ENCODE results near the gene NOS2.

NOS2 gene

GRCh38 chr17:27805520-27806146 lies 5.3 kb upstream of the NOS2 start:
- Histone ChIP-seq H3K4me1 (ENCODE audit: control insufficient read depth, insufficient read depth, low read length) (no peaks in the 10 kb centered on the region), H3K4me3 (ENCODE audit: low read length) (no peak overlapping the region), H3K27ac (ENCODE audit: low read length) (no peak overlapping the region), H3K27me3 (ENCODE audit: control insufficient read depth, insufficient read depth, low read length) (no peaks in the 10 kb centered on the region), H3K9me3 (ENCODE audit: control insufficient read depth, insufficient read depth, low read length) (no peaks in the 10 kb centered on the region), H3K36me3 (ENCODE audit: control insufficient read depth, insufficient read depth, low read length) (no peaks in the 10 kb centered on the region)
- WGBS (ENCODE audit: insufficient coverage, insufficient read length) = no CpG with 5 or more reads among the region's 14 CpGs
- peak; percentile 95 for DNase-seq (ENCODE audit: low read depth, low spot score)

- no peaks in the 10 kb centered on the region for H3K27me3 ChIP-seq (ENCODE audit: control insufficient read depth, insufficient read depth, low read length)
- no peak for DNase-seq (ENCODE audit: low read depth, low spot score)
- no peak overlapping the region for H3K27ac ChIP-seq (ENCODE audit: low read length)
- no peak overlapping the region for H3K4me3 ChIP-seq (ENCODE audit: low read length)
- no peaks in the 10 kb centered on the region for H3K36me3 ChIP-seq (ENCODE audit: control insufficient read depth, insufficient read depth, low read length)
- H3K4me1 ChIP-seq (ENCODE audit: control insufficient read depth, insufficient read depth, low read length) = no peaks in the 10 kb centered on the region
- WGBS (ENCODE audit: insufficient coverage, insufficient read length) = no CpG with 5 or more reads among the region's 10 CpGs
- no peaks in the 10 kb centered on the region for H3K9me3 ChIP-seq (ENCODE audit: control insufficient read depth, insufficient read depth, low read length)
Observed at GRCh38 chr17:27804113-27804512, 3.8 kb upstream of the NOS2 start.

- Histone ChIP-seq H3K27ac (ENCODE audit: low read length) (no peak overlapping the region), H3K9me3 (ENCODE audit: control insufficient read depth, insufficient read depth, low read length) (no peaks in the 10 kb centered on the region), H3K4me1 (ENCODE audit: control insufficient read depth, insufficient read depth, low read length) (no peaks in the 10 kb centered on the region), H3K27me3 (ENCODE audit: control insufficient read depth, insufficient read depth, low read length) (no peaks in the 10 kb centered on the region), H3K4me3 (ENCODE audit: low read length) (no peak overlapping the region), H3K36me3 (ENCODE audit: control insufficient read depth, insufficient read depth, low read length) (no peaks in the 10 kb centered on the region)
- DNase-seq (ENCODE audit: low read depth, low spot score) = no peak
- no CpG with 5 or more reads among the region's 7 CpGs for WGBS (ENCODE audit: insufficient coverage, insufficient read length)
Observed at GRCh38 chr17:27802962-27803680, 2.8 kb upstream of the NOS2 start.

GRCh38 chr17:27802033-27802432 lies 1.7 kb upstream of the NOS2 start:
- no CpG with 5 or more reads among the region's 2 CpGs for WGBS (ENCODE audit: insufficient coverage, insufficient read length)
- H3K9me3 ChIP-seq (ENCODE audit: control insufficient read depth, insufficient read depth, low read length) = no peaks in the 10 kb centered on the region

GRCh38 chr17:27798376-27798775 lies 2.0 kb downstream of the NOS2 start:
- no peaks in the 10 kb centered on the region for H3K9me3 ChIP-seq (ENCODE audit: control insufficient read depth, insufficient read depth, low read length)
- no peak for DNase-seq (ENCODE audit: low read depth, low spot score)
- no peak overlapping the region for H3K4me3 ChIP-seq (ENCODE audit: low read length)
- no peaks in the 10 kb centered on the region for H3K36me3 ChIP-seq (ENCODE audit: control insufficient read depth, insufficient read depth, low read length)
- no CpG with 5 or more reads among the region's 8 CpGs for WGBS (ENCODE audit: insufficient coverage, insufficient read length)
- H3K27ac ChIP-seq (ENCODE audit: low read length) = no peak overlapping the region
- H3K27me3 ChIP-seq (ENCODE audit: control insufficient read depth, insufficient read depth, low read length) = peaks cover 3% of the 10 kb centered on the region; the same call in 1 of the 2 replicates
- no peaks in the 10 kb centered on the region for H3K4me1 ChIP-seq (ENCODE audit: control insufficient read depth, insufficient read depth, low read length)

More at GRCh38 chr17:27802033-27802432, 1.7 kb upstream of the NOS2 start:
- Histone ChIP-seq H3K4me3 (ENCODE audit: low read length) (no peak overlapping the region), H3K27ac (ENCODE audit: low read length) (no peak overlapping the region), H3K36me3 (ENCODE audit: control insufficient read depth, insufficient read depth, low read length) (no peaks in the 10 kb centered on the region), H3K27me3 (ENCODE audit: control insufficient read depth, insufficient read depth, low read length) (no peaks in the 10 kb centered on the region), H3K4me1 (ENCODE audit: control insufficient read depth, insufficient read depth, low read length) (no peaks in the 10 kb centered on the region)
- no peak for DNase-seq (ENCODE audit: low read depth, low spot score)

- H3K27ac ChIP-seq (ENCODE audit: low read length) = no peak overlapping the region
- H3K9me3 ChIP-seq (ENCODE audit: control insufficient read depth, insufficient read depth, low read length) = no peaks in the 10 kb centered on the region
- no peak for DNase-seq (ENCODE audit: low read depth, low spot score)
- H3K4me3 ChIP-seq (ENCODE audit: low read length) = no peak overlapping the region
- peaks cover 3% of the 10 kb centered on the region; the same call in 1 of the 2 replicates for H3K27me3 ChIP-seq (ENCODE audit: control insufficient read depth, insufficient read depth, low read length)
- H3K4me1 ChIP-seq (ENCODE audit: control insufficient read depth, insufficient read depth, low read length) = no peaks in the 10 kb centered on the region
- H3K36me3 ChIP-seq (ENCODE audit: control insufficient read depth, insufficient read depth, low read length) = no peaks in the 10 kb centered on the region
- WGBS (ENCODE audit: insufficient coverage, insufficient read length) = no CpG with 5 or more reads among the region's 9 CpGs
Observed at GRCh38 chr17:27797390-27798091, 2.8 kb downstream of the NOS2 start.

- Histone ChIP-seq H3K27ac (ENCODE audit: low read length) (no peak overlapping the region), H3K27me3 (ENCODE audit: control insufficient read depth, insufficient read depth, low read length) (peaks cover 3% of the 10 kb centered on the region; the same call in 1 of the 2 replicates), H3K36me3 (ENCODE audit: control insufficient read depth, insufficient read depth, low read length) (no peaks in the 10 kb centered on the region), H3K4me3 (ENCODE audit: low read length) (peak overlapping the region; percentile 21; the same call in 1 of the 2 replicates), H3K9me3 (ENCODE audit: control insufficient read depth, insufficient read depth, low read length) (no peaks in the 10 kb centered on the region), H3K4me1 (ENCODE audit: control insufficient read depth, insufficient read depth, low read length) (no peaks in the 10 kb centered on the region)
- no peak for DNase-seq (ENCODE audit: low read depth, low spot score)
- WGBS (ENCODE audit: insufficient coverage, insufficient read length) = no CpG with 5 or more reads among the region's 19 CpGs
Observed at GRCh38 chr17:27793906-27794569, 6.3 kb downstream of the NOS2 start.

GRCh38 chr17:27793168-27793905 lies 7.0 kb downstream of the NOS2 start:
- H3K27ac ChIP-seq (ENCODE audit: low read length) = no peak overlapping the region
- no peak for DNase-seq (ENCODE audit: low read depth, low spot score)
- H3K9me3 ChIP-seq (ENCODE audit: control insufficient read depth, insufficient read depth, low read length) = no peaks in the 10 kb centered on the region
- no CpG with 5 or more reads among the region's 58 CpGs for WGBS (ENCODE audit: insufficient coverage, insufficient read length)
- no peaks in the 10 kb centered on the region for H3K36me3 ChIP-seq (ENCODE audit: control insufficient read depth, insufficient read depth, low read length)
- peak overlapping the region; percentile 21; the same call in 1 of the 2 replicates for H3K4me3 ChIP-seq (ENCODE audit: low read length)
- peaks cover 3% of the 10 kb centered on the region; the same call in 1 of the 2 replicates for H3K27me3 ChIP-seq (ENCODE audit: control insufficient read depth, insufficient read depth, low read length)
- no peaks in the 10 kb centered on the region for H3K4me1 ChIP-seq (ENCODE audit: control insufficient read depth, insufficient read depth, low read length)

- Histone ChIP-seq H3K27me3 (ENCODE audit: control insufficient read depth, insufficient read depth, low read length) (peaks cover 3% of the 10 kb centered on the region; the same call in 1 of the 2 replicates), H3K4me1 (ENCODE audit: control insufficient read depth, insufficient read depth, low read length) (no peaks in the 10 kb centered on the region), H3K36me3 (ENCODE audit: control insufficient read depth, insufficient read depth, low read length) (no peaks in the 10 kb centered on the region), H3K27ac (ENCODE audit: low read length) (no peak overlapping the region), H3K4me3 (ENCODE audit: low read length) (no peak overlapping the region), H3K9me3 (ENCODE audit: control insufficient read depth, insufficient read depth, low read length) (no peaks in the 10 kb centered on the region)
- no CpG with 5 or more reads among the region's 3 CpGs for WGBS (ENCODE audit: insufficient coverage, insufficient read length)
- no peak for DNase-seq (ENCODE audit: low read depth, low spot score)
Observed at GRCh38 chr17:27792095-27792494, 8.2 kb downstream of the NOS2 start.
